Posterior cingulate gyrus (tissue), 11 donors: ENCODE data around the gene VAT1.
"Not testable (repeated sequence)": the region's sequence is repeated elsewhere in the genome, so short reads cannot be mapped to it uniquely, and the experiment has no call there.

ENCODE experiments used
- DNase-seq, 10 donors: peaks; one replicate each; pipeline versions ENCODE4 v3.0.0 to v3.0.0-alpha.2; 2020 to 2021; ENCODE audit warnings: mixed read lengths in 3 of 10
- intact Hi-C: fragments of 100-400 bp; cut with DNase I; formaldehyde crosslinking; loops from one replicate; pipeline ENCODE4 v1.15.1; 2023

The VAT1 gene

GRCh38 chr17:43013296-43013695, 8.9 kb downstream of the VAT1 start:
- DNase-seq: peak in 1 of 10 donors; percentile 59
- intact Hi-C loops: no loop called here

GRCh38 chr17:43011728-43012472, 10.3 kb downstream of the VAT1 start:
- peak in 1 of 10 donors; percentile 23 for DNase-seq
- intact Hi-C loops: no loop called here

GRCh38 chr17:43010667-43011308, 11.4 kb downstream of the VAT1 start:
- DNase-seq: no peak
- intact Hi-C loops: no loop called here

- intact Hi-C loops: no loop called here
- DNase-seq: peak; percentile 37 to 96 (median 74)
Measured at GRCh38 chr17:43006639-43007551, 15.3 kb downstream of the VAT1 start, which contains the start of gene IFI35. IFI35 (plus strand) TSS chr17:43006784; CDS start chr17:43006948, 164 bp downstream.

- intact Hi-C loops: no loop called here
Measured at GRCh38 chr17:43003542-43004172, 18.5 kb downstream of the VAT1 start.

GRCh38 chr17:43000894-43001293, 21.3 kb downstream of the VAT1 start:
- intact Hi-C loops, DNase-seq: not testable (repeated sequence)

More at GRCh38 chr17:43003542-43004172, 18.5 kb downstream of the VAT1 start:
- DNase-seq: peak in 1 of 10 donors; percentile 0

- peak in 1 of 10 donors; percentile 15 for DNase-seq
- intact Hi-C loops: loop anchor here (5.0 kb wide), 1 partner anchor 157 kb away; the partner anchor contains the start of gene AOC2
Measured at GRCh38 chr17:42999003-42999525, 23.1 kb downstream of the VAT1 start.

GRCh38 chr17:42997984-42998938, 23.9 kb downstream of the VAT1 start, which contains the start of gene RPL27:
RPL27 (plus strand) TSS chr17:42998419; CDS start chr17:42998751, 332 bp downstream.
- intact Hi-C loops: loop anchor here (1.0 to 5.0 kb wide), 2 partner anchors 34 to 156 kb away; partner anchors contain the start of genes AARSD1 and AOC2
- DNase-seq: peak; percentile 97 to 100 (median 99)

DNA sequence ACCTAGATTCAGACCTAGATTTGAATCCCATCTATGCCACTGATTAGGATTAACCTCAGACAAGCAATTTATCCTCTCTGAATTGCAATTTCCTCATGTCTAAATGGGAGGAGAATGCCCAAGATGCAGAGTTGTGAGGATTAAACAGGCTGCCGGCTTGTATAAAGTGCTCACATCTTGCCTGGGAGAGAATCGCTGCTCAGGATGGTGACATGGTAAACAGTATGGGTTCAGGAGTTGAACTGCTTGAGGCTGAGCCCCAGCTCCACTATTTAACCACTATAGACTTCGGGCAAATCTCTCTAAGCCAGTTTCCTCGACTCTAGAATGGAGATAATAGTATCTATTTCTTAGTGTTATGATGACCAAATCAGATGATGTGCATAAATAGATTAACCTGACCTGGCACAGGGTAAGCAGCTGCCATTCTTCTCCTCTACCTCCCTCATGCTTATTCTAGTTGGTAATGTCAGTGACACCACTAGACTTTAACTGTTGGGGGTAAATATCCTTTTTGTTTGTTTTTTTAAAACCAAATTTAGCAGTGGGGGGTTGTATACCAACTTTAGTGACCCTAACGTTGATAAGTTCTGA, 24.7 kb downstream of the VAT1 start:
- intact Hi-C loops: loop anchor here (5.0 kb wide), 1 partner anchor 155 kb away; the partner anchor contains the start of gene AOC2

DNA sequence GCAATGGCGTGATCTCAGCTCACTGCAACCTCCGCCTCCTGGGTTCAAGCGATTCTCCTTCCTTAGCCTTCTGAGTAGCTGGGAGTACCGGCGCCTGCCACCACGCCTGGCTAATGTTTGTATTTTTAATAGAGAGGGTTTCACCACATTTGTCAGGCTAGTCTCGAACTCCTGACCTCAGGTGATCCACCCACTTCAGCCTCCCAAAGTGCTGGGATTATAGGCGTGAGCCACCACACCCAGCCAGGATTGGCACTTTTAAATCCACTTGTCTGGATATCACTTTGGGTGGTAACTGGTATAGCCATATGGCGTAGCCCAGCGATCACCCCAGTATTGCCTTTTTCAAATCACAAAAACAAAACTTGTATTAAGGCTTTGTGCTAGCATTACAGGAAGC, 28.3 kb downstream of the VAT1 start:
- intact Hi-C loops: not testable (repeated sequence)

More for the DNA sequence above, 24.7 kb downstream of the VAT1 start:
- DNase-seq: no peak

GRCh38 chr17:42992872-42993271, 29.3 kb downstream of the VAT1 start:
- DNase-seq: no peak
- intact Hi-C loops: no loop called here

More for the DNA sequence above, 28.3 kb downstream of the VAT1 start:
- not testable (repeated sequence) for DNase-seq

DNA sequence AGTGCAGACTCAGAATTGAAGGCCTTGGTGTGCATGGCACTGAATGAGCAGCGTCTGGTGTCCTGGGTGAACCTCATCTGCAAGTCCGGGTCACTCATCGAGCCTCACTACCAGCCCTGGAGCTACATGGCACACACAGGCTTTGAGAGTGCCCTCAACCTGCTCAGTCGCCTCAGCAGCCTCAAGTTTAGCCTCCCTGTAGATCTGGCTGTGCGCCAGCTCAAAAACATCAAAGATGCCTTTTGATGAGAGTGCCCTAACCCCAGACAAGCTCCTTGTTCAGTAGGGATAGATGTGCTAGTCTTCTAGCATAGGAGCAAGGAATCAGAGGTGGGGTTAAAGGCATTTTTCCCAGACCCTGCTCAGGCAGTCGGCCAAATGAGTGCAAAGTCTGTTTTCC, 30.7 kb downstream of the VAT1 start:
- no peak for DNase-seq
- intact Hi-C loops: no loop called here

GRCh38 chr17:42989726-42990652, 32.2 kb downstream of the VAT1 start:
- intact Hi-C loops: no loop called here
- no peak for DNase-seq

DNA sequence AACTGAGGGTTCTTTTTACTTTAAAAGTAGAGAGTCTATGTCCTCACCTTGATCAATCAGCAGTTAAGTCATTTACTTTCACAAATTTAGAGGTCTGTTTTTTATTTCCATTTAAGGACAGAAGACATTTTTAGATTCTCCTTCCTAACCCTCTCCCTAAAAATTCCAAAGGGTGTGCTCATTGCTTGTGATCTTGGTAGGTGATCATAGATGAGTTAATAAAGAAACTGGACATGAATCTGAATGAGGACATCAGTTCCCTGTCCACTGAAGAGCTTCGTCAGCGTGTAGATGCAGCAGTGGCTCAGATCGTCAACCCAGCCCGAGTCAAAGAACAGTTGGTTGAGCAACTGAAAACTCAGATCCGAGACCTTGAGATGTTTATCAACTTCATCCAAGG, 33.0 kb downstream of the VAT1 start:
- DNase-seq: no peak
- intact Hi-C loops: no loop called here

DNA sequence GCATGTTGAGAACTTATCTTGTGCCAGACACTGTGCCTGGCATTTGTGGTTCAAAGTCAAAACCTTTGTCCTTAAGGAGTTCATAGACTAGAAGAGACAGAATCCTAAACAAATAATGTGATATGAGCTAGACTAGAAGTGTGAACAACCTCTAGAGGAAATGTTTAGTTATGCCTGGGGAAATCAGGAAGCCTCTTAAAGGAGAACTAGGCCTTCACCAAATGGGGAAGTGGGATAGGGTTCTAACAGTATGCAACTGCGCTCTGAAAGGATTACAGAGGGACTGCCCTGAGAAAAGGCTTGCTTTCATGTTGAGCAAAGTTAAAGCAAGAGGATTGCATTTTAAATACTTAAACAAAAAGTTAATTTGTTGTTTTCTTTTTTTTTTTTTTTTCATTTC, 37.0 kb downstream of the VAT1 start:
- intact Hi-C loops: no loop called here

DNA sequence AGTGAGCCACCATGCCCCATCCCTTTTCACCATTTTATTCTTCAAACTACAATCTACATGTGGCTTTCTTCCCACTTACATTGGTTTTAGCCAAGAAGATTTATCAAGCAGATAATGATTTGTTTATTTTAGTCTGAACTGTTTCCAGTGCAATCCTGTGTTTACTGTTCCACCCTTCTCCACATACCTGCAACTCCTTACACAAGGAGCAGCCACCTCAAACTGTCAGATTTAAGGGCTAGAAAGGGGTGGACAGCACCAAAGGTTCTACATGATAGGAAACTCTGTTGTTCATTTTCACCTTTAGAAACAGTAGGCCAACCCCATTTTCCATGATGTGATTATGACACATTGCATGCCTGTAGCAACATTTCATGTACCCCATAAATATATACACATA, 39.9 kb downstream of the VAT1 start:
- no peak for DNase-seq
- intact Hi-C loops: no loop called here

More for the DNA sequence above, 37.0 kb downstream of the VAT1 start:
- DNase-seq: no peak
